Measurements from ENCODE around the gene ZIC2. TPM values are rescaled to one million over a fixed set of nuclear protein-coding genes. Genes with fewer than 3 reads are reported as not detected.

Gene ZIC2
- total and polyA plus RNA-seq, 2 of the 4 experiments (the other 2 are of a cell fraction): not detected

DNA sequence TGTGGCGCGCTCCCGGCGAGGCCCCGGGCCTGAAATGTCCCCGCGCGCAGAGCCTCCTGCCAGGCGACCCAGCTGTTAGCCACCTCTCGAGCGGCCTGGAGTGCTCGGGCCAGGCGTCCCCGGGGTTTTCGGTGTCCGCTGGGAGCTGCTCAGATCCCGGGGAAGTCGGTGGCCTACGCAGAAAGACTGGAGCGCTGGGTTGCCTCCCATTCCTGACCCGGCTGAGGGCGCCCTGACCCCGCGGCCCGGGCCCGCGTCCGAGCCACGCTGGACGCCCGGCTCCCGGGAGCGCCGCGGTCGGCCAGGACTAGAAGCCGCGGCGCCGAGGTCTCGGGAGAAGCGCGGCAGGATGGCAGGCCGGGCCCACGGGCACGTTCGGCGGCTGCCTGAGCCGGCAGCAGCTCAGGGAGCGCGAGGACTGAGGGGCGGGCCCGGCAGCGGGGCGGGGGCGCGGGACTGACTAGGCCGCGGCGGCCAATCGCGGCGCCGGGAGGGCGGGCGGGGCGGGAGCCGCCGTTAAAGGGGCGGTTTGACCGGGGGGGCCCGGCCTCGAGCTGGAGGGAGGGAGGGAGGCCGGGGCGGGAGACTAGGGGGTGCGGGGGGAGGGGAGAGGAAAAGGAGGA is 1.3 kb upstream of the ZIC2 start:
- peaks cover 14% of the 10 kb centered on the region for H4K20me1 ChIP-seq (ENCODE audit: insufficient read depth, low read length)
- in situ Hi-C loops (cut with MboI; ENCODE audit: low sequenced_read_pairs) (loop anchor here (10.0 kb wide), 1 partner anchor 254 kb away; no protein-coding TSS in a partner anchor), intact Hi-C loops (cut with micrococcal nuclease) (no loop called here), dilution Hi-C loops (cut with HindIII; ENCODE audit: low sequenced_read_pairs, unreplicated experiment) (no loop called here)
- no peak overlapping the region for H2BK120ac ChIP-seq (ENCODE audit: low read depth, low read length)
- H3K9ac ChIP-seq (ENCODE audit: low read depth, low read length): no peak overlapping the region
- peak overlapping the region; percentile 88 for H2AFZ ChIP-seq (replicated peaks; ENCODE audit: low read length, poor library complexity)
- no peaks in the 10 kb centered on the region; the same call in 1 of the 2 replicates for H3K4me1 ChIP-seq (ENCODE audit: control insufficient read depth, insufficient read depth, low read length)
- peaks cover 21% of the 10 kb centered on the region for H3K9me3 ChIP-seq (ENCODE audit: control insufficient read depth, insufficient read depth, low read length)
- H3K27ac ChIP-seq (ENCODE audit: insufficient read depth, low read length): no peak overlapping the region
- ChIA-PET CTCF (interaction anchor here (0.5 kb wide), 1 partner anchor 16 kb away, joined by 4 read pairs; no protein-coding TSS in a partner anchor), POLR2A (ENCODE audit: unreplicated experiment) (no interaction called here)
- no peaks in the 10 kb centered on the region for H3K79me1 ChIP-seq (ENCODE audit: low read depth in 1 of 2, low read length in 2 of 2)
- no peak overlapping the region for H4K5ac ChIP-seq (ENCODE audit: low read depth, low read length)
- BruUV-seq (replicated peaks): no TSS peak
- H3K27me3 ChIP-seq (ENCODE audit: control insufficient read depth, insufficient read depth, low read length): peaks cover 90% of the 10 kb centered on the region
- DNase-seq (peak; percentile 43), ATAC-seq (ENCODE audit: low read depth) (peak; percentile 91)
- H2AK5ac ChIP-seq (ENCODE audit: low read depth, low read length): no peak overlapping the region
- no peaks in the 10 kb centered on the region for H3K36me3 ChIP-seq (ENCODE audit: control insufficient read depth, insufficient read depth, low read length)
- TF ChIP-seq, protein P1, sequence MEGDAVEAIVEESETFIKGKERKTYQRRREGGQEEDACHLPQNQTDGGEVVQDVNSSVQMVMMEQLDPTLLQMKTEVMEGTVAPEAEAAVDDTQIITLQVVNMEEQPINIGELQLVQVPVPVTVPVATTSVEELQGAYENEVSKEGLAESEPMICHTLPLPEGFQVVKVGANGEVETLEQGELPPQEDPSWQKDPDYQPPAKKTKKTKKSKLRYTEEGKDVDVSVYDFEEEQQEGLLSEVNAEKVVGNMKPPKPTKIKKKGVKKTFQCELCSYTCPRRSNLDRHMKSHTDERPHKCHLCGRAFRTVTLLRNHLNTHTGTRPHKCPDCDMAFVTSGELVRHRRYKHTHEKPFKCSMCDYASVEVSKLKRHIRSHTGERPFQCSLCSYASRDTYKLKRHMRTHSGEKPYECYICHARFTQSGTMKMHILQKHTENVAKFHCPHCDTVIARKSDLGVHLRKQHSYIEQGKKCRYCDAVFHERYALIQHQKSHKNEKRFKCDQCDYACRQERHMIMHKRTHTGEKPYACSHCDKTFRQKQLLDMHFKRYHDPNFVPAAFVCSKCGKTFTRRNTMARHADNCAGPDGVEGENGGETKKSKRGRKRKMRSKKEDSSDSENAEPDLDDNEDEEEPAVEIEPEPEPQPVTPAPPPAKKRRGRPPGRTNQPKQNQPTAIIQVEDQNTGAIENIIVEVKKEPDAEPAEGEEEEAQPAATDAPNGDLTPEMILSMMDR (conservative IDR thresholded peaks at IDR 0.05; ENCODE audit: low read depth, low read length): no peak
- TF ChIP-seq, protein P2, sequence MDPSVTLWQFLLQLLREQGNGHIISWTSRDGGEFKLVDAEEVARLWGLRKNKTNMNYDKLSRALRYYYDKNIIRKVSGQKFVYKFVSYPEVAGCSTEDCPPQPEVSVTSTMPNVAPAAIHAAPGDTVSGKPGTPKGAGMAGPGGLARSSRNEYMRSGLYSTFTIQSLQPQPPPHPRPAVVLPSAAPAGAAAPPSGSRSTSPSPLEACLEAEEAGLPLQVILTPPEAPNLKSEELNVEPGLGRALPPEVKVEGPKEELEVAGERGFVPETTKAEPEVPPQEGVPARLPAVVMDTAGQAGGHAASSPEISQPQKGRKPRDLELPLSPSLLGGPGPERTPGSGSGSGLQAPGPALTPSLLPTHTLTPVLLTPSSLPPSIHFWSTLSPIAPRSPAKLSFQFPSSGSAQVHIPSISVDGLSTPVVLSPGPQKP (IDR thresholded peaks at IDR 0.05; ENCODE audit: borderline replicate concordance, low read depth, low read length): no peak
- TF ChIP-seq FOS (IDR thresholded peaks at IDR 0.05; ENCODE audit: low read depth, low read length) (no peak), POLR2A (IDR thresholded peaks at IDR 0.05; ENCODE audit: low read depth, low read length) (no peak), CEBPB (IDR thresholded peaks at IDR 0.05; ENCODE audit: low read depth, low read length) (no peak), BHLHE40 (IDR thresholded peaks at IDR 0.05; ENCODE audit: low read depth, low read length) (no peak; the same call in 1 of the 2 replicates), RCOR1 (IDR thresholded peaks at IDR 0.05; ENCODE audit: insufficient replicate concordance, low read length) (no peak), RFX5 (IDR thresholded peaks at IDR 0.05; ENCODE audit: low read depth, low read length) (no peak), MAZ (IDR thresholded peaks at IDR 0.05; ENCODE audit: borderline replicate concordance, low read depth, low read length) (no peak)
- TF ChIP-seq, protein P3, sequence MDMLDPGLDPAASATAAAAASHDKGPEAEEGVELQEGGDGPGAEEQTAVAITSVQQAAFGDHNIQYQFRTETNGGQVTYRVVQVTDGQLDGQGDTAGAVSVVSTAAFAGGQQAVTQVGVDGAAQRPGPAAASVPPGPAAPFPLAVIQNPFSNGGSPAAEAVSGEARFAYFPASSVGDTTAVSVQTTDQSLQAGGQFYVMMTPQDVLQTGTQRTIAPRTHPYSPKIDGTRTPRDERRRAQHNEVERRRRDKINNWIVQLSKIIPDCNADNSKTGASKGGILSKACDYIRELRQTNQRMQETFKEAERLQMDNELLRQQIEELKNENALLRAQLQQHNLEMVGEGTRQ (IDR thresholded peaks at IDR 0.05; ENCODE audit: low read depth, low read length): no peak
- no peaks in the 10 kb centered on the region for H3K9me1 ChIP-seq (ENCODE audit: insufficient read depth, low read length)
- peak overlapping the region; percentile 11; the same call in 1 of the 2 replicates for H3K4me3 ChIP-seq (ENCODE audit: insufficient read depth, low read depth, low read length)
- no peak overlapping the region for H3K14ac ChIP-seq (replicated peaks; ENCODE audit: low read depth, low read length)
- no peak overlapping the region for H4K91ac ChIP-seq (ENCODE audit: insufficient read depth, low read depth, low read length)
- no peak overlapping the region for H3K18ac ChIP-seq (ENCODE audit: low read depth, low read length)
- 1% methylated on average over 13 of the region's 76 CpGs; no CpG with 5 or more reads in 1 of the 2 experiments for WGBS, 2 experiments (ENCODE audit: extremely low coverage in 2 of 2, insufficient read length in 1 of 2)
- H4K8ac ChIP-seq (ENCODE audit: low read depth in 2 of 2, low read length in 2 of 2): no peak overlapping the region
- H3K56ac ChIP-seq (ENCODE audit: extremely low read depth, insufficient read depth, low read length): no peak overlapping the region
- no peak overlapping the region for H2AK9ac ChIP-seq (replicated peaks; ENCODE audit: low read depth, low read length, poor library complexity)
- no peak overlapping the region for H2BK20ac ChIP-seq (ENCODE audit: low read depth, low read length)
- H3K4ac ChIP-seq (ENCODE audit: low read depth, low read length): no peak overlapping the region
- H3K4me2 ChIP-seq (ENCODE audit: low read depth, low read length): peak overlapping the region; percentile 22; the same call in 1 of the 2 replicates
- H3K23ac ChIP-seq (ENCODE audit: low read depth, low read length): no peak overlapping the region
- H2BK15ac ChIP-seq (ENCODE audit: low read depth, low read length): no peak overlapping the region
- no peak overlapping the region for H2BK5ac ChIP-seq (ENCODE audit: low read depth, low read length, poor library complexity, severe bottlenecking)

Measured in IMR-90 (cell line).